GM12878 (cell line): ENCODE results near the gene OSMR. TPM values are rescaled to one million over a fixed set of nuclear protein-coding genes. Genes with fewer than 3 reads are reported as not detected.

ENCODE experiments used
- ATAC-seq: fragments of 200-7000 bp; cut with Tn5 transposase; 3 replicates; pipeline ENCODE4 v1.9.1; 2020; ENCODE audit warnings: mild to moderate bottlenecking, moderate library complexity
- BruUV-seq: library from RNA; stranded (reverse); fragments of 400-500 nt; replicated peaks from 2 replicates; lab custom pipeline; 2021; lab: Mats Ljungman, UMichigan
- CTCF ChIA-PET: fragments of 300-600 bp; sonication (Branson Sonifier 250); formaldehyde crosslinking; extraction: SDS; loops from one replicate; lab custom pipeline; 2021; ENCODE audit warnings: inconsistent platforms; lab: Yijun Ruan, JAX
- POLR2A ChIA-PET: fragments of 350-600 bp; formaldehyde crosslinking; extraction: SDS; loops from one replicate; lab custom pipeline; 2021; ENCODE audit warnings: inconsistent platforms; lab: Charles Lee
- RAD21 ChIA-PET: fragments of 300-600 bp; sonication (Branson Sonifier 250); formaldehyde crosslinking; loops from one replicate; lab custom pipeline; 2023; ENCODE audit warnings: antibody characterized with exemption; ENCODE audit not compliant: unreplicated experiment; lab: Charles Lee
- SMC1A ChIA-PET: fragments of 300-600 bp; sonication (Branson Sonifier 250); formaldehyde crosslinking; loops from one replicate; lab custom pipeline; 2023; ENCODE audit not compliant: unreplicated experiment, uncharacterized antibody; lab: Charles Lee
- DNase-seq: peaks from one replicate; pipeline ENCODE4 v3.0.0-alpha.2; 2011; ENCODE audit warnings: low read depth, low spot score
- FAIRE-seq: peaks from 3 replicates; lab custom pipeline; 2011; peaks lifted over from hg19 to GRCh38; lab: Jason Lieb, UNC
- H2AFZ ChIP-seq: 2 replicates; pipeline ENCODE4 v1.6.0; 2011; ENCODE audit warnings: low read depth, low read length, control low read depth; ENCODE audit not compliant: control insufficient read depth
- H3K27ac ChIP-seq: 2 replicates; pipeline ENCODE4 v1.5.1; 2011; ENCODE audit warnings: control low read depth; ENCODE audit not compliant: control insufficient read depth, insufficient read depth
- H3K27me3 ChIP-seq, 2 experiments: replicated peaks in 1 of 2; 2 replicates each; pipeline versions ENCODE4 v1.6.0 to v1.6.1; 2011; ENCODE audit warnings: low read length in 1 of 2; ENCODE audit not compliant: control insufficient read depth in 2 of 2, insufficient read depth in 2 of 2
- H3K36me3 ChIP-seq, 2 experiments: 2 replicates each; pipeline ENCODE4 v1.5.1; 2011; ENCODE audit warnings: low read length in 1 of 2; ENCODE audit not compliant: control insufficient read depth in 2 of 2, insufficient read depth in 2 of 2
- H3K4me1 ChIP-seq: 2 replicates; pipeline ENCODE4 v1.6.1; 2011; ENCODE audit warnings: mild to moderate bottlenecking, low read length, moderate library complexity, mixed read lengths; ENCODE audit not compliant: control insufficient read depth, insufficient read depth
- H3K4me2 ChIP-seq: 2 replicates; pipeline ENCODE4 v1.6.0; 2011; ENCODE audit warnings: control low read depth; ENCODE audit not compliant: control insufficient read depth, insufficient read depth
- H3K4me3 ChIP-seq: fragments of 200-600 bp; sonication (generic); 2 replicates; pipeline ENCODE4 v1.5.1; 2016
- H3K79me2 ChIP-seq: 2 replicates; pipeline ENCODE4 v1.6.0; 2011; ENCODE audit warnings: low read length; ENCODE audit not compliant: control insufficient read depth, insufficient read depth
- H3K9ac ChIP-seq: 2 replicates; pipeline ENCODE4 v1.8.0; 2011; ENCODE audit warnings: low read length, control low read depth, mixed read lengths; ENCODE audit not compliant: control insufficient read depth, insufficient read depth
- H3K9me3 ChIP-seq: replicated peaks from 3 replicates; pipeline ENCODE4 v1.5.1; 2011; ENCODE audit warnings: mild to moderate bottlenecking, low read length; ENCODE audit not compliant: control insufficient read depth, insufficient read depth
- H4K20me1 ChIP-seq: 2 replicates; pipeline ENCODE4 v1.6.0; 2011; ENCODE audit not compliant: control insufficient read depth, insufficient read depth
- BRCA1 ChIP-seq: IDR thresholded peaks from 2 replicates; pipeline ENCODE4 v1.6.1; 2011; ENCODE audit warnings: low read depth, low read length, improper control_type of control experiment
- CBFB ChIP-seq: IDR thresholded peaks from 2 replicates; pipeline ENCODE4 v1.6.1; 2016; ENCODE audit warnings: antibody characterized with exemption, low read depth
- CBX5 ChIP-seq: sonication (generic); IDR thresholded peaks from 2 replicates; pipeline ENCODE4 v1.6.1; 2016; ENCODE audit warnings: low read depth, moderate library complexity, mild to moderate bottlenecking, inconsistent platforms
- IRF5 ChIP-seq: fragments of 450-650 bp; IDR thresholded peaks from 2 replicates; pipeline ENCODE4 v1.6.1; 2017; ENCODE audit warnings: borderline replicate concordance
- JUND ChIP-seq: IDR thresholded peaks from 2 replicates; pipeline ENCODE4 v1.6.1; 2012; ENCODE audit warnings: low read depth, mild to moderate bottlenecking, low read length, improper control_type of control experiment, moderate library complexity
- MTA3 ChIP-seq: IDR thresholded peaks from 2 replicates; pipeline ENCODE4 v1.6.1; 2012; ENCODE audit warnings: low read length, inconsistent platforms, borderline replicate concordance
- NFYA ChIP-seq: IDR thresholded peaks from 2 replicates; pipeline ENCODE4 v1.6.1; 2011; ENCODE audit warnings: low read depth, mild to moderate bottlenecking, low read length, improper control_type of control experiment, borderline replicate concordance
- PAX8 ChIP-seq: fragments of 450-650 bp; IDR thresholded peaks from 2 replicates; pipeline ENCODE4 v1.6.1; 2017; ENCODE audit warnings: mild to moderate bottlenecking, moderate library complexity
- RAD51 ChIP-seq: fragments of 450-650 bp; IDR thresholded peaks from 2 replicates; pipeline ENCODE4 v1.6.1; 2016; ENCODE audit warnings: moderate library complexity, mild to moderate bottlenecking, inconsistent platforms
- SMAD5 ChIP-seq: IDR thresholded peaks from 2 replicates; pipeline ENCODE4 v1.6.1; 2016; ENCODE audit warnings: antibody characterized with exemption, low read depth
- SMARCA5 ChIP-seq: fragments of 450-650 bp; IDR thresholded peaks from 2 replicates; pipeline ENCODE4 v1.6.1; 2017; ENCODE audit warnings: mild to moderate bottlenecking
- TAF1 ChIP-seq: IDR thresholded peaks from 2 replicates; pipeline ENCODE4 v1.6.1; 2011; ENCODE audit warnings: mild to moderate bottlenecking, low read depth, low read length, borderline replicate concordance
- ZNF217 ChIP-seq: fragments of 450-650 bp; IDR thresholded peaks from 2 replicates; pipeline ENCODE4 v1.6.1; 2017; ENCODE audit warnings: antibody characterized with exemption, mild to moderate bottlenecking
- WGBS: methylation state at CpG from one replicate; pipeline ENCODE4 v1.1.6; 2016; ENCODE audit warnings: low lambda C conversion rate; ENCODE audit not compliant: insufficient replicate concordance, insufficient coverage; ENCODE audit errors: missing lambda C conversion rate; 5-methylcytosine and 5-hydroxymethylcytosine counted together
- in situ Hi-C: fragments of 300-500 bp; cut with MboI; formaldehyde crosslinking; loops from 9 replicates; pipeline ENCODE4 v1.14.3; 2018; ENCODE audit warnings: mixed read lengths
- intact Hi-C: fragments of 100-400 bp; cut with micrococcal nuclease; formaldehyde crosslinking; loops from one replicate; pipeline ENCODE4 v1.14.2; 2022; ENCODE audit not compliant: unreplicated experiment
- polyA plus RNA-seq, 11 experiments: library from polyadenylated mRNA; depleted of rRNA in 4 of 11; unstranded in 6 of 11; stranded (reverse) in 5 of 11; fragments of >200 nt; fragmentation: Nextera tagmentation in 4 of 11; fragmentation: Illumina TruSeq in 1 of 11; extraction: Ambion mirVana in 4 of 11; extraction: Trizol in 1 of 11; gene quantifications; 1 replicate in 1 of 11; 2 replicates in 10 of 11; pipeline versions ENCODE4 v1.2.1 to v1.2.3, GENCODE V29; 2011 to 2016; ENCODE audit warnings: inconsistent platforms in 2 of 11, missing spikeins in 2 of 11, low read depth in 1 of 11
- total RNA-seq, 4 experiments: library from RNA; depleted of rRNA in 3 of 4; stranded (reverse); fragments of >200 nt in 3 of 4; fragmentation: Illumina TruSeq in 1 of 4; extraction: Trizol in 1 of 4; gene quantifications; 2 replicates each; pipeline versions ENCODE4 v1.2.1 to v1.2.3, GENCODE V29; 2013 to 2021
- TF ChIP-seq, protein P1 (sequence below), 3 experiments: IDR thresholded peaks in 2 of 3; conservative IDR thresholded peaks in 1 of 3; 2 replicates each; pipeline ENCODE4 v1.5.1; 2011; ENCODE audit warnings: low read depth in 3 of 3, low read length in 3 of 3, mild to moderate bottlenecking in 3 of 3, control low read depth in 2 of 3, moderate library complexity in 2 of 3, inconsistent platforms in 1 of 3, mixed read lengths in 1 of 3; ENCODE audit not compliant: control insufficient read depth in 2 of 3, insufficient read depth in 1 of 3; ENCODE audit errors: extremely low read depth in 1 of 3
- TF ChIP-seq, protein P2 (sequence below): fragments of 450-650 bp; IDR thresholded peaks from 2 replicates; pipeline ENCODE4 v1.6.1; 2014; ENCODE audit warnings: mild to moderate bottlenecking
- TF ChIP-seq, protein P3 (sequence below): fragments of 450-650 bp; IDR thresholded peaks from 2 replicates; pipeline ENCODE4 v1.6.1; 2018; ENCODE audit warnings: borderline replicate concordance, mild to moderate bottlenecking; ENCODE audit not compliant: partially characterized antibody
- TF ChIP-seq, protein P4 (sequence below): fragments of 450-650 bp; IDR thresholded peaks from 2 replicates; pipeline ENCODE4 v1.6.1; 2017; ENCODE audit warnings: low read depth, mild to moderate bottlenecking, moderate library complexity

The OSMR gene
- total and polyA plus RNA-seq, 10 of the 15 experiments (the other 5 are each of a cell fraction or from before 2014, with no cell fraction given) = 0.03 to 0.05 TPM; not detected in 8

DNA sequence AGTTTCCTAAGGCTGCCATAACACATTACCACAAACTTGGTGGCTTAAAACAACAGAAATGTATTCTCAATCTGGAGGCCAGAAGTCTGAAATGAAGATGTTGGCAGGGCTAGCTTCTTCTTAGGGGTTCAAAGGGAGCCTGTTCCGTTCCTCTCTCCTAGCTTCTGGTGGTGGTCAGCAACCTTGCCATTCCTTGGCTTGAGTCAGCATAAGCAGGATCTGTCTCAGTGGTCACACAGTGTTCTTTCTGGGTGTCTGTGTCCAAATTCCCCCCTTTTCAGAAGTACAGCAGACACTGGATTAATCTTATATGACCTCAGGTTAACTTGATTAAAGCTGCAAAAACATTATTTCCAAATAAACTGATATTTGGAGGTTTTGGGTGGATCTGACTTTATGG, 2.1 kb upstream of the OSMR start:
- WGBS = 17% methylated on average over 1 of the region's 1 CpG
- FAIRE-seq = no peak
- Histone ChIP-seq H2AFZ (no peak overlapping the region), H3K9ac (no peak overlapping the region), H3K79me2 (no peaks in the 10 kb centered on the region), H3K4me1 (no peaks in the 10 kb centered on the region), H4K20me1 (no peaks in the 10 kb centered on the region), H3K4me3 (no peak overlapping the region), H3K36me3 (no peaks in the 10 kb centered on the region), H3K27ac (no peak overlapping the region), H3K9me3 (no peaks in the 10 kb centered on the region; the same call in 2 of the 3 replicates), H3K27me3 (peaks cover 0 to 6% of the 10 kb centered on the region in 2 experiments; a peak in 2 of 4 replicates), H3K4me2 (no peak overlapping the region)
- no peak for ATAC-seq
- intact Hi-C loops (no loop called here), in situ Hi-C loops (no loop called here)
- no TSS peak for BruUV-seq
- DNase-seq = no peak
- POLR2A ChIA-PET = no interaction called here
- SMC1A ChIA-PET = interaction anchor here (0.6 to 1.0 kb wide), 2 partner anchors 11 to 793 kb away, joined by 3 to 4 read pairs; no protein-coding TSS in a partner anchor
- RAD21 ChIA-PET = no interaction called here
- CTCF ChIA-PET = interaction anchor here (1.3 kb wide), 1 partner anchor 401 kb away, joined by 5 read pairs; no protein-coding TSS in a partner anchor
- TF ChIP-seq RAD51 (no peak), JUND (no peak), CBX5 (no peak), SMAD5 (no peak), TAF1 (no peak), IRF5 (no peak), PAX8 (no peak), ZNF217 (no peak), SMARCA5 (no peak), MTA3 (no peak), NFYA (no peak), BRCA1 (no peak), CBFB (no peak)
- TF ChIP-seq, protein P1, sequence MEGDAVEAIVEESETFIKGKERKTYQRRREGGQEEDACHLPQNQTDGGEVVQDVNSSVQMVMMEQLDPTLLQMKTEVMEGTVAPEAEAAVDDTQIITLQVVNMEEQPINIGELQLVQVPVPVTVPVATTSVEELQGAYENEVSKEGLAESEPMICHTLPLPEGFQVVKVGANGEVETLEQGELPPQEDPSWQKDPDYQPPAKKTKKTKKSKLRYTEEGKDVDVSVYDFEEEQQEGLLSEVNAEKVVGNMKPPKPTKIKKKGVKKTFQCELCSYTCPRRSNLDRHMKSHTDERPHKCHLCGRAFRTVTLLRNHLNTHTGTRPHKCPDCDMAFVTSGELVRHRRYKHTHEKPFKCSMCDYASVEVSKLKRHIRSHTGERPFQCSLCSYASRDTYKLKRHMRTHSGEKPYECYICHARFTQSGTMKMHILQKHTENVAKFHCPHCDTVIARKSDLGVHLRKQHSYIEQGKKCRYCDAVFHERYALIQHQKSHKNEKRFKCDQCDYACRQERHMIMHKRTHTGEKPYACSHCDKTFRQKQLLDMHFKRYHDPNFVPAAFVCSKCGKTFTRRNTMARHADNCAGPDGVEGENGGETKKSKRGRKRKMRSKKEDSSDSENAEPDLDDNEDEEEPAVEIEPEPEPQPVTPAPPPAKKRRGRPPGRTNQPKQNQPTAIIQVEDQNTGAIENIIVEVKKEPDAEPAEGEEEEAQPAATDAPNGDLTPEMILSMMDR (IDR thresholded peaks at IDR 0.05 in 2 of 3, conservative IDR thresholded peaks at IDR 0.05 in 1 of 3; ENCODE audit: control insufficient read depth in 2 of 3, extremely low read depth in 1 of 3, insufficient read depth in 1 of 3, low read depth in 3 of 3, low read length in 3 of 3) = no peak
- TF ChIP-seq, protein P2, sequence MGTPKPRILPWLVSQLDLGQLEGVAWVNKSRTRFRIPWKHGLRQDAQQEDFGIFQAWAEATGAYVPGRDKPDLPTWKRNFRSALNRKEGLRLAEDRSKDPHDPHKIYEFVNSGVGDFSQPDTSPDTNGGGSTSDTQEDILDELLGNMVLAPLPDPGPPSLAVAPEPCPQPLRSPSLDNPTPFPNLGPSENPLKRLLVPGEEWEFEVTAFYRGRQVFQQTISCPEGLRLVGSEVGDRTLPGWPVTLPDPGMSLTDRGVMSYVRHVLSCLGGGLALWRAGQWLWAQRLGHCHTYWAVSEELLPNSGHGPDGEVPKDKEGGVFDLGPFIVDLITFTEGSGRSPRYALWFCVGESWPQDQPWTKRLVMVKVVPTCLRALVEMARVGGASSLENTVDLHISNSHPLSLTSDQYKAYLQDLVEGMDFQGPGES = no peak
- TF ChIP-seq, protein P3, sequence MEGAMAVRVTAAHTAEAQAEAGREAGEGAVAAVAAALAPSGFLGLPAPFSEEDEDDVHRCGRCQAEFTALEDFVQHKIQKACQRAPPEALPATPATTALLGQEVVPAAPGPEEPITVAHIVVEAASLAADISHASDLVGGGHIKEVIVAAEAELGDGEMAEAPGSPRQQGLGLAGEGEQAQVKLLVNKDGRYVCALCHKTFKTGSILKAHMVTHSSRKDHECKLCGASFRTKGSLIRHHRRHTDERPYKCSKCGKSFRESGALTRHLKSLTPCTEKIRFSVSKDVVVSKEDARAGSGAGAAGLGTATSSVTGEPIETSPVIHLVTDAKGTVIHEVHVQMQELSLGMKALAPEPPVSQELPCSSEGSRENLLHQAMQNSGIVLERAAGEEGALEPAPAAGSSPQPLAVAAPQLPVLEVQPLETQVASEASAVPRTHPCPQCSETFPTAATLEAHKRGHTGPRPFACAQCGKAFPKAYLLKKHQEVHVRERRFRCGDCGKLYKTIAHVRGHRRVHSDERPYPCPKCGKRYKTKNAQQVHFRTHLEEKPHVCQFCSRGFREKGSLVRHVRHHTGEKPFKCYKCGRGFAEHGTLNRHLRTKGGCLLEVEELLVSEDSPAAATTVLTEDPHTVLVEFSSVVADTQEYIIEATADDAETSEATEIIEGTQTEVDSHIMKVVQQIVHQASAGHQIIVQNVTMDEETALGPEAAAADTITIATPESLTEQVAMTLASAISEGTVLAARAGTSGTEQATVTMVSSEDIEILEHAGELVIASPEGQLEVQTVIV = no peak
- TF ChIP-seq, protein P4, sequence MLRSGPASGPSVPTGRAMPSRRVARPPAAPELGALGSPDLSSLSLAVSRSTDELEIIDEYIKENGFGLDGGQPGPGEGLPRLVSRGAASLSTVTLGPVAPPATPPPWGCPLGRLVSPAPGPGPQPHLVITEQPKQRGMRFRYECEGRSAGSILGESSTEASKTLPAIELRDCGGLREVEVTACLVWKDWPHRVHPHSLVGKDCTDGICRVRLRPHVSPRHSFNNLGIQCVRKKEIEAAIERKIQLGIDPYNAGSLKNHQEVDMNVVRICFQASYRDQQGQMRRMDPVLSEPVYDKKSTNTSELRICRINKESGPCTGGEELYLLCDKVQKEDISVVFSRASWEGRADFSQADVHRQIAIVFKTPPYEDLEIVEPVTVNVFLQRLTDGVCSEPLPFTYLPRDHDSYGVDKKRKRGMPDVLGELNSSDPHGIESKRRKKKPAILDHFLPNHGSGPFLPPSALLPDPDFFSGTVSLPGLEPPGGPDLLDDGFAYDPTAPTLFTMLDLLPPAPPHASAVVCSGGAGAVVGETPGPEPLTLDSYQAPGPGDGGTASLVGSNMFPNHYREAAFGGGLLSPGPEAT = no peak
